IMR-90 (cell line): ENCODE data around the gene ZFR. TPM values are rescaled to one million over a fixed set of nuclear protein-coding genes. Genes with fewer than 3 reads are reported as not detected.

Experiments used
- ATAC-seq: fragments of 200-7000 bp; cut with Tn5 transposase; 2 replicates; pipeline ENCODE4 v1.9.1; 2020; ENCODE audit warnings: low read depth, mild to moderate bottlenecking, moderate library complexity
- BruUV-seq: library from RNA; stranded (reverse); fragments of 400-500 nt; replicated peaks from 2 replicates; lab custom pipeline; 2021; lab: Mats Ljungman, UMichigan
- CTCF ChIA-PET: fragments of 300-600 bp; formaldehyde crosslinking; extraction: SDS; loops from one replicate; lab custom pipeline; 2021; ENCODE audit warnings: antibody characterized with exemption; lab: Yijun Ruan, JAX
- POLR2A ChIA-PET: fragments of 300-600 bp; sonication (Branson Sonifier 250); formaldehyde crosslinking; loops from one replicate; lab custom pipeline; 2022; ENCODE audit warnings: antibody characterized with exemption; ENCODE audit not compliant: unreplicated experiment; lab: Charles Lee
- DNase-seq: peaks from one replicate; pipeline ENCODE4 v3.0.0; 2013
- H2AFZ ChIP-seq: replicated peaks from 2 replicates; pipeline ENCODE3; 2013; ENCODE audit warnings: low read length, mild to moderate bottlenecking; ENCODE audit not compliant: poor library complexity
- H2AK5ac ChIP-seq: 2 replicates; pipeline ENCODE4 v1.6.1; 2013; ENCODE audit warnings: low read depth, low read length, inconsistent platforms
- H2AK9ac ChIP-seq: replicated peaks from 2 replicates; pipeline ENCODE3; 2013; ENCODE audit warnings: mild to moderate bottlenecking, low read depth, low read length, moderate library complexity; ENCODE audit not compliant: poor library complexity
- H2BK120ac ChIP-seq: 2 replicates; pipeline ENCODE4 v1.6.1; 2013; ENCODE audit warnings: low read depth, low read length, inconsistent platforms
- H2BK15ac ChIP-seq: 3 replicates; pipeline ENCODE4 v1.6.1; 2013; ENCODE audit warnings: low read depth, low read length, inconsistent platforms
- H2BK20ac ChIP-seq: 2 replicates; pipeline ENCODE4 v1.6.1; 2013; ENCODE audit warnings: low read depth, mild to moderate bottlenecking, inconsistent platforms, low read length, moderate library complexity
- H2BK5ac ChIP-seq: 2 replicates; pipeline ENCODE4 v1.6.1; 2013; ENCODE audit warnings: mild to moderate bottlenecking, low read depth, low read length, inconsistent platforms; ENCODE audit not compliant: poor library complexity, severe bottlenecking
- H3K14ac ChIP-seq: replicated peaks from 2 replicates; pipeline ENCODE4 v1.6.1; 2013; ENCODE audit warnings: low read depth, low read length, inconsistent platforms
- H3K18ac ChIP-seq: 2 replicates; pipeline ENCODE4 v1.6.1; 2013; ENCODE audit warnings: low read depth, low read length, control low read depth
- H3K23ac ChIP-seq: 2 replicates; pipeline ENCODE4 v1.6.1; 2013; ENCODE audit warnings: low read depth, low read length, inconsistent platforms
- H3K27ac ChIP-seq: 2 replicates; pipeline ENCODE4 v1.5.1; 2013; ENCODE audit warnings: mild to moderate bottlenecking, control low read depth, low read length; ENCODE audit not compliant: insufficient read depth
- H3K27me3 ChIP-seq: 2 replicates; pipeline ENCODE4 v1.6.1; 2013; ENCODE audit warnings: low read length; ENCODE audit not compliant: control insufficient read depth, insufficient read depth
- H3K36me3 ChIP-seq: 2 replicates; pipeline ENCODE4 v1.6.1; 2013; ENCODE audit warnings: low read length, mixed read lengths; ENCODE audit not compliant: control insufficient read depth, insufficient read depth
- H3K4ac ChIP-seq: 2 replicates; pipeline ENCODE4 v1.6.1; 2013; ENCODE audit warnings: low read depth, low read length, inconsistent platforms
- H3K4me1 ChIP-seq: 2 replicates; pipeline ENCODE4 v1.6.1; 2013; ENCODE audit warnings: low read length, mixed read lengths; ENCODE audit not compliant: control insufficient read depth, insufficient read depth
- H3K4me2 ChIP-seq: 2 replicates; pipeline ENCODE4 v1.6.1; 2013; ENCODE audit warnings: low read depth, mild to moderate bottlenecking, control low read depth, low read length, moderate library complexity
- H3K4me3 ChIP-seq: 2 replicates; pipeline ENCODE4 v1.5.1; 2013; ENCODE audit warnings: low read depth, mild to moderate bottlenecking, control low read depth, low read length, moderate library complexity; ENCODE audit not compliant: insufficient read depth
- H3K56ac ChIP-seq: 2 replicates; pipeline ENCODE4 v1.6.1; 2013; ENCODE audit warnings: low read length, inconsistent platforms; ENCODE audit not compliant: insufficient read depth; ENCODE audit errors: extremely low read depth
- H3K79me1 ChIP-seq, 2 experiments: 2 replicates each; pipeline ENCODE4 v1.6.1; 2013; ENCODE audit warnings: low read length in 2 of 2, inconsistent platforms in 1 of 2, low read depth in 1 of 2
- H3K9ac ChIP-seq: 2 replicates; pipeline ENCODE4 v1.6.1; 2013; ENCODE audit warnings: low read depth, low read length, control low read depth
- H3K9me1 ChIP-seq: 2 replicates; pipeline ENCODE4 v1.6.1; 2013; ENCODE audit warnings: low read length, inconsistent platforms; ENCODE audit not compliant: insufficient read depth
- H3K9me3 ChIP-seq: 2 replicates; pipeline ENCODE4 v1.6.1; 2013; ENCODE audit warnings: low read length; ENCODE audit not compliant: control insufficient read depth, insufficient read depth
- H4K20me1 ChIP-seq: 2 replicates; pipeline ENCODE4 v1.6.1; 2013; ENCODE audit warnings: low read length, inconsistent platforms; ENCODE audit not compliant: insufficient read depth
- H4K5ac ChIP-seq: 2 replicates; pipeline ENCODE4 v1.6.1; 2013; ENCODE audit warnings: mild to moderate bottlenecking, low read depth, low read length, control low read depth
- H4K8ac ChIP-seq, 2 experiments: 2 replicates each; pipeline ENCODE4 v1.6.1; 2013; ENCODE audit warnings: low read depth in 2 of 2, low read length in 2 of 2, control low read depth in 1 of 2, inconsistent platforms in 1 of 2
- H4K91ac ChIP-seq: 2 replicates; pipeline ENCODE4 v1.6.1; 2013; ENCODE audit warnings: low read depth, low read length, inconsistent platforms; ENCODE audit not compliant: insufficient read depth
- BHLHE40 ChIP-seq: fragments of 150-350 bp; IDR thresholded peaks from 2 replicates; pipeline ENCODE4 v1.6.1; 2016; ENCODE audit warnings: mild to moderate bottlenecking, low read depth, low read length
- MAZ ChIP-seq: IDR thresholded peaks from 2 replicates; pipeline ENCODE4 v1.6.1; 2012; ENCODE audit warnings: low read depth, mild to moderate bottlenecking, low read length, improper control_type of control experiment, moderate library complexity, borderline replicate concordance
- NFE2L2 ChIP-seq: fragments of 150-350 bp; IDR thresholded peaks from 2 replicates; pipeline ENCODE4 v1.6.1; 2016; ENCODE audit warnings: low read depth, mild to moderate bottlenecking, low read length
- RAD21 ChIP-seq: IDR thresholded peaks from 2 replicates; pipeline ENCODE4 v1.6.1; 2012; ENCODE audit warnings: low read length, improper control_type of control experiment
- SMC3 ChIP-seq: fragments of 150-350 bp; IDR thresholded peaks from 2 replicates; pipeline ENCODE4 v1.6.1; 2016; ENCODE audit warnings: low read depth, mild to moderate bottlenecking, antibody characterized with exemption, low read length, moderate library complexity
- WGBS, 2 experiments: methylation state at CpG; one replicate each; pipeline versions ENCODE4 v1.1.5 to v1.1.7; 2013; ENCODE audit warnings: missing lambda C conversion rate in 2 of 2; ENCODE audit not compliant: insufficient read length in 1 of 2; ENCODE audit errors: extremely low coverage in 2 of 2; 5-methylcytosine and 5-hydroxymethylcytosine counted together
- dilution Hi-C: fragments of 300-500 bp; cut with HindIII; formaldehyde crosslinking; loops from one replicate; pipeline ENCODE4 v1.14.3; 2018; ENCODE audit warnings: low sequenced_read_pairs; ENCODE audit not compliant: unreplicated experiment
- in situ Hi-C: fragments of 300-500 bp; cut with MboI; formaldehyde crosslinking; loops from 3 replicates; pipeline ENCODE4 v1.14.3; 2019; ENCODE audit warnings: low sequenced_read_pairs, inconsistent platforms, mixed read lengths
- intact Hi-C: fragments of 100-400 bp; cut with micrococcal nuclease; formaldehyde crosslinking; loops from 2 replicates; pipeline ENCODE4 v1.10.0; 2022
- polyA plus RNA-seq, 3 experiments: library from polyadenylated mRNA; depleted of rRNA; stranded (reverse); fragments of >200 nt; gene quantifications; 2 replicates each; pipeline ENCODE4 v1.2.3, GENCODE V29; 2012; ENCODE audit warnings: low replicate concordance in 1 of 3
- total RNA-seq: library from RNA; depleted of rRNA; stranded (reverse); fragments of >200 nt; gene quantifications from 2 replicates; pipeline ENCODE4 v1.2.3, GENCODE V29; 2012
- TF ChIP-seq, protein P1 (sequence below): fragments of 150-350 bp; IDR thresholded peaks from 2 replicates; pipeline ENCODE4 v1.6.1; 2016; ENCODE audit warnings: low read depth, mild to moderate bottlenecking, low read length, moderate library complexity, borderline replicate concordance
- TF ChIP-seq, protein P2 (sequence below): conservative IDR thresholded peaks from 2 replicates; pipeline ENCODE4 v1.5.1; 2012; ENCODE audit warnings: mild to moderate bottlenecking, low read depth, low read length, improper control_type of control experiment

Gene ZFR
- total and polyA plus RNA-seq, 2 of the 4 experiments (the other 2 are of a cell fraction) = 30.4 to 81.4 TPM

DNA sequence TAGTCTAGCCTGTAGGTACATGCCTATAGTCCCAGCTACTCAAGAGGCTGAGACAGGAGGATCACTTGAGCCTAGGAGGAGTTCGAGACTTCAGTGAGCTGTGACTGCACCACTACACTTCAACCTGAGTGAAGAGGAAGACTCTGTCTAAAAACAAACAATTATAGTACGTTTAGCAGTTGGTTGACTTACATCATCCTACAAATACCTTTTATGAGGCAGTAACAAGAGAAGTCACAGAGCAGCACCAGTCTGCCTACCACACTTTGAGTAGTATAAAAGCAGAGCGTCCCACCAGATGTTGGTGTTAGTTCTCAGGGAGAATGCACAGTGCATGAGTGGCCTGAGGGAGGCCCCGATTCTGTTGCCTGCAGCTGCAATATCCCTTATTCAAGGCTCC lies 16.1 kb downstream of the ZFR start:
- H3K4ac ChIP-seq = no peak overlapping the region
- WGBS, 2 experiments = no CpG with 5 or more reads among the region's 4 CpGs
- no peak for DNase-seq
- no peak overlapping the region for H3K9ac ChIP-seq
- no peak overlapping the region for H4K8ac ChIP-seq
- peaks cover 69% of the 10 kb centered on the region for H4K20me1 ChIP-seq
- H2AFZ ChIP-seq = no peak overlapping the region
- H3K27me3 ChIP-seq = no peaks in the 10 kb centered on the region
- TF ChIP-seq RAD21 = no peak
- TF ChIP-seq BHLHE40 = no peak
- TF ChIP-seq, protein P1, sequence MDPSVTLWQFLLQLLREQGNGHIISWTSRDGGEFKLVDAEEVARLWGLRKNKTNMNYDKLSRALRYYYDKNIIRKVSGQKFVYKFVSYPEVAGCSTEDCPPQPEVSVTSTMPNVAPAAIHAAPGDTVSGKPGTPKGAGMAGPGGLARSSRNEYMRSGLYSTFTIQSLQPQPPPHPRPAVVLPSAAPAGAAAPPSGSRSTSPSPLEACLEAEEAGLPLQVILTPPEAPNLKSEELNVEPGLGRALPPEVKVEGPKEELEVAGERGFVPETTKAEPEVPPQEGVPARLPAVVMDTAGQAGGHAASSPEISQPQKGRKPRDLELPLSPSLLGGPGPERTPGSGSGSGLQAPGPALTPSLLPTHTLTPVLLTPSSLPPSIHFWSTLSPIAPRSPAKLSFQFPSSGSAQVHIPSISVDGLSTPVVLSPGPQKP = no peak
- TF ChIP-seq, protein P2, sequence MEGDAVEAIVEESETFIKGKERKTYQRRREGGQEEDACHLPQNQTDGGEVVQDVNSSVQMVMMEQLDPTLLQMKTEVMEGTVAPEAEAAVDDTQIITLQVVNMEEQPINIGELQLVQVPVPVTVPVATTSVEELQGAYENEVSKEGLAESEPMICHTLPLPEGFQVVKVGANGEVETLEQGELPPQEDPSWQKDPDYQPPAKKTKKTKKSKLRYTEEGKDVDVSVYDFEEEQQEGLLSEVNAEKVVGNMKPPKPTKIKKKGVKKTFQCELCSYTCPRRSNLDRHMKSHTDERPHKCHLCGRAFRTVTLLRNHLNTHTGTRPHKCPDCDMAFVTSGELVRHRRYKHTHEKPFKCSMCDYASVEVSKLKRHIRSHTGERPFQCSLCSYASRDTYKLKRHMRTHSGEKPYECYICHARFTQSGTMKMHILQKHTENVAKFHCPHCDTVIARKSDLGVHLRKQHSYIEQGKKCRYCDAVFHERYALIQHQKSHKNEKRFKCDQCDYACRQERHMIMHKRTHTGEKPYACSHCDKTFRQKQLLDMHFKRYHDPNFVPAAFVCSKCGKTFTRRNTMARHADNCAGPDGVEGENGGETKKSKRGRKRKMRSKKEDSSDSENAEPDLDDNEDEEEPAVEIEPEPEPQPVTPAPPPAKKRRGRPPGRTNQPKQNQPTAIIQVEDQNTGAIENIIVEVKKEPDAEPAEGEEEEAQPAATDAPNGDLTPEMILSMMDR = no peak
- no peak for TF ChIP-seq MAZ
- TF ChIP-seq SMC3 = no peak
- no peak for TF ChIP-seq NFE2L2
- peaks cover 23 to 58% of the 10 kb centered on the region in 2 experiments for H3K79me1 ChIP-seq
- peaks cover 5% of the 10 kb centered on the region; the same call in 1 of the 2 replicates for H3K9me1 ChIP-seq
- peaks cover 7% of the 10 kb centered on the region for H3K9me3 ChIP-seq
- H3K27ac ChIP-seq = no peak overlapping the region
- H3K23ac ChIP-seq = no peak overlapping the region
- H3K56ac ChIP-seq = no peak overlapping the region
- H3K18ac ChIP-seq = no peak overlapping the region
- no TSS peak for BruUV-seq
- ChIA-PET CTCF (no interaction called here), POLR2A (no interaction called here)
- intact Hi-C loops = no loop called here
- H3K4me1 ChIP-seq = peaks cover 2% of the 10 kb centered on the region; the same call in 1 of the 2 replicates
- H3K4me2 ChIP-seq = no peak overlapping the region
- no peak overlapping the region for H2BK20ac ChIP-seq
- in situ Hi-C loops = no loop called here
- H3K36me3 ChIP-seq = peaks cover 13% of the 10 kb centered on the region
- no peak overlapping the region for H3K14ac ChIP-seq
- ATAC-seq = no peak
- H2BK5ac ChIP-seq = no peak overlapping the region
- H2BK120ac ChIP-seq = no peak overlapping the region
- no peak overlapping the region for H2AK5ac ChIP-seq
- dilution Hi-C loops = no loop called here
- no peak overlapping the region for H3K4me3 ChIP-seq
- H4K5ac ChIP-seq = no peak overlapping the region
- no peak overlapping the region for H2BK15ac ChIP-seq
- H2AK9ac ChIP-seq = no peak overlapping the region
- no peak overlapping the region for H4K91ac ChIP-seq
